ENCODE data around the gene BOK. TPM values are rescaled to one million over a fixed set of nuclear protein-coding genes. Genes with fewer than 3 reads are reported as not detected.

BOK gene
- polyA plus RNA-seq, 1 experiment, result 42.9 TPM

GRCh38 chr2:241576293-241576654 lies 17.7 kb downstream of the BOK start:
- DNase-seq (ENCODE audit: low read depth), result no peak
- Histone ChIP-seq H3K27me3 (ENCODE audit: control insufficient read depth, insufficient read depth, low read length) (no peaks in the 10 kb centered on the region), H3K36me3 (ENCODE audit: control insufficient read depth, insufficient read depth, low read length) (peaks cover 17% of the 10 kb centered on the region), H3K4me3 (ENCODE audit: low read depth, low read length) (no peak overlapping the region)
- CTCF ChIA-PET, result no interaction called here
- POLR2A ChIA-PET, result no interaction called here
- no peak for TF ChIP-seq CTCF (IDR thresholded peaks at IDR 0.05; ENCODE audit: insufficient read depth, low read depth, low read length)

- no peak for TF ChIP-seq CTCF (IDR thresholded peaks at IDR 0.05; ENCODE audit: insufficient read depth, low read depth, low read length)
- POLR2A ChIA-PET, result no interaction called here
- no peak for DNase-seq (ENCODE audit: low read depth)
- Histone ChIP-seq H3K4me3 (ENCODE audit: low read depth, low read length) (no peak overlapping the region), H3K27me3 (ENCODE audit: control insufficient read depth, insufficient read depth, low read length) (no peaks in the 10 kb centered on the region), H3K36me3 (ENCODE audit: control insufficient read depth, insufficient read depth, low read length) (peaks cover 9% of the 10 kb centered on the region)
- CTCF ChIA-PET, result no interaction called here
These were observed 19.0 kb downstream of the BOK start for GRCh38 chr2:241577413-241578122.

DNA sequence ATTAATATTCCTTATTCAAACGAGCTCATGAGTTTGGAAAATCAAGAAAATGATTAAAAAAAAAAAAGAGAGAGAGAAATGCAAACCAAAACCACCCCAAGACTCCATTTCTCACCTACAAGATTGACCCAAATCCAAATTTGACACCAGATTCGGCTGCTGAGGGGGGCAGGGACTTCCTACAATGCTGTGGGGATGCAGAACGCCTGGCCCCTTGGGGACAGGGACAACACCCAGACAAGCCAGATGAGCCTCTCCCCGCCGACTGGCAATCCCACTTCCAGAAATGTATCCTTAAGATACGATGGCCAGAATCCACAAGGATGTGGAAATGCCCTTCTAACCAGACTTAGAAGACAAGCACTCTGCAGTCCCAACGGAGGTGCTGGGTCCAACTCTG lies 20.7 kb downstream of the BOK start:
- ChIA-PET POLR2A (no interaction called here), CTCF (no interaction called here)
- no peak for TF ChIP-seq CTCF (IDR thresholded peaks at IDR 0.05; ENCODE audit: insufficient read depth, low read depth, low read length)
- no peaks in the 10 kb centered on the region for H3K27me3 ChIP-seq (ENCODE audit: control insufficient read depth, insufficient read depth, low read length)
- H3K36me3 ChIP-seq (ENCODE audit: control insufficient read depth, insufficient read depth, low read length), result peaks cover 4% of the 10 kb centered on the region; the same call in 1 of the 2 replicates
- no peak overlapping the region for H3K4me3 ChIP-seq (ENCODE audit: low read depth, low read length)
- DNase-seq (ENCODE audit: low read depth), result no peak

DNA sequence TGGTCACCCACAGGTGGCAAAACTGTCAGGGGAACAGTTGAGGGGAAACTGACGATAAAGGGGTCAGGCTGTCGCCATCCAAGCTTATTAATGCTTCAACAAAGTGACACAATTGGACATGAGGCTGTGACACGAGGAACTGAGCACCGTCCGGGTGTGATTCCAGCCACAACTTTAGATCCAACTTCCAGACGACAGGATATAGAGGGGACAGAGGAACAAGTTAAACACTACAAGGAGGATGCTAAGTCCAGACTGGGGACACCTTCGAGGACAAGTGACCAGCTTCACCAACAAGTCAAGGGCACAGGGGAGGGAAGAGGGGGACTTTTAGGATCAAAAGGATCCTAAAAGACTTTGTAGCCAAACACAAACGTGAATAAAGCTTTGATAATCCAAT lies 23.8 kb downstream of the BOK start:
- H3K4me3 ChIP-seq (ENCODE audit: low read depth, low read length), result no peak overlapping the region

GRCh38 chr2:241582806-241583205 lies 24.3 kb downstream of the BOK start:
- Histone ChIP-seq H3K27me3 (ENCODE audit: control insufficient read depth, insufficient read depth, low read length) (no peaks in the 10 kb centered on the region), H3K4me3 (ENCODE audit: low read depth, low read length) (no peak overlapping the region), H3K36me3 (ENCODE audit: control insufficient read depth, insufficient read depth, low read length) (peaks cover 6% of the 10 kb centered on the region)
- DNase-seq (ENCODE audit: low read depth), result no peak
- TF ChIP-seq CTCF (IDR thresholded peaks at IDR 0.05; ENCODE audit: insufficient read depth, low read depth, low read length), result no peak
- ChIA-PET CTCF (interaction anchor here (1.2 kb wide), 1 partner anchor 77 kb away, joined by 3 read pairs; no protein-coding TSS in a partner anchor), POLR2A (no interaction called here)

More for the DNA sequence above, 23.8 kb downstream of the BOK start:
- ChIA-PET CTCF (interaction anchor here (1.2 kb wide), 1 partner anchor 77 kb away, joined by 3 read pairs; no protein-coding TSS in a partner anchor), POLR2A (no interaction called here)
- H3K36me3 ChIP-seq (ENCODE audit: control insufficient read depth, insufficient read depth, low read length), result peaks cover 6% of the 10 kb centered on the region
- TF ChIP-seq CTCF (IDR thresholded peaks at IDR 0.05; ENCODE audit: insufficient read depth, low read depth, low read length), result no peak
- no peak for DNase-seq (ENCODE audit: low read depth)
- H3K27me3 ChIP-seq (ENCODE audit: control insufficient read depth, insufficient read depth, low read length), result no peaks in the 10 kb centered on the region

Data from BJ (cell line).